ENCODE results near the gene DUSP19.

Gene DUSP19

DNA sequence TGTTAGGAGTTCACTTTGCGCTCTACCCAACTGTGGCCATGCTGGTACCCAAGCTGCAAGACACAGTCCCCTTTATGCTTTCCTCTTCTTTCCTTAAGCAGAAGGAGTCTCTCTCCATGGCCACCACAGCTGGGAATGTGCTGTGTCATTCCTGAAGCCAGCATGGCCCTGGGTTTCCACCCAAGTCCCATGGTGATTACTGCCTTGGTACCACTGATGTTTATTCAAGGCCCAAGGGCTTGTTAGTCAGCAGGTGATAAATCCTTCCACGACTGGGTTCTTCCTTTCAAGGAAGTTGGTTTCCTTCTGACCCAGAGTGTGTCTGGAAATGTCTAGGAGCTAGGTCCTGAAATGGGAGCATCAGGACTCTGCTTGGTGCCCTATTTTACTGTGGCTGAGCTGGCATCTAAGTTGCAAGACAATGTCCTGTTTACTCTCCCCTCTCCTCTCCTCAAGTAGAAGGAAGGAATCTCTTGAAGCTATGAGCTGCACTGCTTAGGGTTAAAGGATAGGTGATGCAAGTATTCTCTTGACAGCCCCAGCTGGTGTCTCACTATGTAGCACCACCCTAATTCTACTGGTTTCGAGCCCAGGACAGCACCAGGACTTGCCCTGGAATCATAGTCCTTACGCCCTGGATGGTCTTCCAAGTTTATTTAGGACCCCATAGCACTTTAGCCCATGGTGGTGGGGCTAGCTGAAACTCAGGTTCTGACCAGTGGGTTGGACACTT lies 27.0 kb downstream of the DUSP19 start:
- Histone ChIP-seq H3K9ac (ENCODE audit: insufficient read length) (no peak overlapping the region), H3K4me3 (no peak overlapping the region), H3K27ac (no peak overlapping the region), H3K9me3 (ENCODE audit: low read depth, low read length) (no peaks in the 10 kb centered on the region), H3K36me3 (ENCODE audit: insufficient read depth, low read length) (no peaks in the 10 kb centered on the region)
- DNase-seq (ENCODE audit: low read depth, low spot score) = no peak
- TF ChIP-seq EZH2 (IDR thresholded peaks at IDR 0.05) (no peak), FOXP2 (optimal IDR thresholded peaks at IDR 0.05; ENCODE audit: control extremely low read depth, extremely low read length, insufficient read depth) (no peak), POLR2AphosphoS5 (IDR thresholded peaks at IDR 0.05; ENCODE audit: borderline replicate concordance, low read depth, low read length) (no peak)

DNA sequence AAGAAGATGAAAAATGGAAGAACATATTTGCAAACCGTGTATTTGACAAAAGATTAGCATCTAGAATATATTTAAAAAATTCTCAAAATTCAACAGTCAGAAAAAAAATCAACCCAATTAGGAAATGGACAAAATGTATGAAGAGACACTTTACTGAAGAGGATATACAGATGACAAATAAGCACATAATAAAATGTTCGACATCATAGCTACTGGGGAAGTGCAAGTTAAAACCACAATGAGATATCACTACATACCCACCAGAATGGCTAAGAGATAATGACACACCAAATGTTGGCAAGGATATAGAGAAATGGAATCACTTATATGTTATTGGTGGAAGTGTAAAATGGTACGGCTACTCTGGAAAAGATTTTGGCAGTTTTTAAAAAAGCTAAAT lies 34.0 kb downstream of the DUSP19 start:
- Histone ChIP-seq H3K9me3 (ENCODE audit: low read depth, low read length) (no peaks in the 10 kb centered on the region), H3K9ac (ENCODE audit: insufficient read length) (no peak overlapping the region), H3K27ac (no peak overlapping the region), H3K4me3 (no peak overlapping the region), H3K36me3 (ENCODE audit: insufficient read depth, low read length) (no peaks in the 10 kb centered on the region)
- DNase-seq (ENCODE audit: low read depth, low spot score) = no peak
- TF ChIP-seq FOXP2 (optimal IDR thresholded peaks at IDR 0.05; ENCODE audit: control extremely low read depth, extremely low read length, insufficient read depth) = no peak
- no peak for TF ChIP-seq POLR2AphosphoS5 (IDR thresholded peaks at IDR 0.05; ENCODE audit: borderline replicate concordance, low read depth, low read length)
- TF ChIP-seq EZH2 (IDR thresholded peaks at IDR 0.05) = no peak

DNA sequence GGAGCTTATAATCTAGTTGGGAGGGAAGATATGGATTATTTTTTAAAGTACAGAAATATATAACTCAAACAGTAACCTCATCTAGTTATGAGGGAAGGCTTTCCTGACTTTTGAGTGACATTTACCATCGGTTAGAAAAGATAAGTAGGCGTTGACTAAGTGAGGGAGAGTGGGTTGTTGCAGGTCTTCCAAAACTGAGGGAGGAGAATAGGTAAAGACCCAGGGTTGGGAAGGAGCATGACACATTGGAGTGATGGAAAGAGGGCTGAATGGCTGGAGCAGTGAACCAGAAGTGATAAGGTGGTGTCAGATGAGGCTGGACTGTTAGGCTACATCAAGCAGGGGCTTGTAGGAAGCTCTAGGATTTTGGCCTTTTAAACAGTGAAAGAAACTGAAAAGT lies 35.1 kb downstream of the DUSP19 start:
- Histone ChIP-seq H3K4me3 (no peak overlapping the region), H3K9ac (ENCODE audit: insufficient read length) (no peak overlapping the region), H3K36me3 (ENCODE audit: insufficient read depth, low read length) (no peaks in the 10 kb centered on the region), H3K9me3 (ENCODE audit: low read depth, low read length) (no peaks in the 10 kb centered on the region), H3K27ac (no peak overlapping the region)
- no peak for TF ChIP-seq POLR2AphosphoS5 (IDR thresholded peaks at IDR 0.05; ENCODE audit: borderline replicate concordance, low read depth, low read length)
- TF ChIP-seq EZH2 (IDR thresholded peaks at IDR 0.05) = no peak
- no peak for TF ChIP-seq FOXP2 (optimal IDR thresholded peaks at IDR 0.05; ENCODE audit: control extremely low read depth, extremely low read length, insufficient read depth)
- DNase-seq (ENCODE audit: low read depth, low spot score) = no peak

GRCh38 chr2:183117226-183117625 lies 38.7 kb downstream of the DUSP19 start:
- no peak for DNase-seq (ENCODE audit: low read depth, low spot score)
- Histone ChIP-seq H3K9me3 (ENCODE audit: low read depth, low read length) (no peaks in the 10 kb centered on the region), H3K36me3 (ENCODE audit: insufficient read depth, low read length) (no peaks in the 10 kb centered on the region), H3K4me3 (no peak overlapping the region), H3K9ac (ENCODE audit: insufficient read length) (no peak overlapping the region), H3K27ac (no peak overlapping the region)
- TF ChIP-seq EZH2 (IDR thresholded peaks at IDR 0.05) = no peak
- no peak for TF ChIP-seq FOXP2 (optimal IDR thresholded peaks at IDR 0.05; ENCODE audit: control extremely low read depth, extremely low read length, insufficient read depth)
- no peak for TF ChIP-seq POLR2AphosphoS5 (IDR thresholded peaks at IDR 0.05; ENCODE audit: borderline replicate concordance, low read depth, low read length)

GRCh38 chr2:183123117-183123958 lies 44.8 kb downstream of the DUSP19 start:
- Histone ChIP-seq H3K4me3 (peak overlapping the region; percentile 95), H3K9ac (ENCODE audit: insufficient read length) (peak overlapping the region; percentile 84), H3K36me3 (ENCODE audit: insufficient read depth, low read length) (peaks cover 12% of the 10 kb centered on the region), H3K9me3 (ENCODE audit: low read depth, low read length) (no peaks in the 10 kb centered on the region), H3K27ac (peak overlapping the region; percentile 97; the same call in 1 of the 2 replicates)
- TF ChIP-seq EZH2 (IDR thresholded peaks at IDR 0.05) = no peak
- TF ChIP-seq FOXP2 (optimal IDR thresholded peaks at IDR 0.05; ENCODE audit: control extremely low read depth, extremely low read length, insufficient read depth) = no peak
- TF ChIP-seq POLR2AphosphoS5 (IDR thresholded peaks at IDR 0.05; ENCODE audit: borderline replicate concordance, low read depth, low read length) = no peak
- DNase-seq (ENCODE audit: low read depth, low spot score) = no peak

GRCh38 chr2:183123959-183124221 lies 45.3 kb downstream of the DUSP19 start:
- Histone ChIP-seq H3K36me3 (ENCODE audit: insufficient read depth, low read length) (peaks cover 17% of the 10 kb centered on the region), H3K27ac (peak overlapping the region; percentile 97; the same call in 1 of the 2 replicates)
- no peak for DNase-seq (ENCODE audit: low read depth, low spot score)

DNA sequence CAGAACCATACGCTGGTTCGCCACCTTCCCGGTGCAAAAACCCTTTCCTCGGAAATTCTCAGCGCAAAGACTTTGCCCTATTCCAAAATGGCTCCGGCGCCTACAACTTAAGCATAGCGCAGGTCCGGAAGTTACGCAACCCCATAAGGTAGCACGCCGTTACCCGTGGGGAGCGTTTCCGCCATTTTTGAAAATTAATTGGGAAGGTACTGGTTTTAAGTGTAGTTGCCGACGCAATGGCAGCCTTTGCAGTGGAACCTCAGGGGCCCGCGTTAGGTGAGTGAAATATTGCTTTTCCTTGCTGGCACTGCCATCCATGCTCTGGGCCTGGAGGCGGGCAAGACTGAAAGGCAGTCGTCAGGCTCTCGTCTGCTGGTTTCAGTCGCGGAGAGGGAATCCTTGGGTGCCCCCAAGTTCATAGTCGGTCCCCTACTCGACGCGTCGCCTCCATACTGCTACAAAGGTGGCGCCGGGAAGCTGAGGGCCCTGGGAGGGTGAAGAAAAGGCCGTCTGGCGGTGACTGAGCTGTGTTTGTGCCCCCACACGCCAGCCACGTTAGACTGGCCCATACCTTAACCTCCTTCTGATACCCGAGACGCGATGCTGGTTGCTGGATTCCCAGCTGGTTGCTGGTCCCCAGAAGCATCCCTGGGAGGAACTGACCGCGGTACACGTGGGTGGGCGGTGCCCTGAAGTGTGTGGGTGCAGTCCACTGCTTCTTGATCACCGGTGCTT lies 45.8 kb downstream of the DUSP19 start, which contains the start of gene NUP35:
Gene NUP35 (plus strand): TSS at position 222 of the 735 bp plus-strand sequence. CDS start 15 bp downstream, at position 237.
- Histone ChIP-seq H3K36me3 (ENCODE audit: insufficient read depth, low read length) (peaks cover 22% of the 10 kb centered on the region), H3K27ac (peak within 1 kb of the TSS; percentile 97), H3K9me3 (ENCODE audit: low read depth, low read length) (no peaks in the 10 kb centered on the region), H3K9ac (ENCODE audit: insufficient read length) (peak within 1 kb of the TSS; percentile 84), H3K4me3 (peak within 1 kb of the TSS; percentile 95)
- TF ChIP-seq FOXP2 (optimal IDR thresholded peaks at IDR 0.05; ENCODE audit: control extremely low read depth, extremely low read length, insufficient read depth) (no peak), POLR2AphosphoS5 (IDR thresholded peaks at IDR 0.05; ENCODE audit: borderline replicate concordance, low read depth, low read length) (peak; percentile 94)
- peak; percentile 95 for DNase-seq (ENCODE audit: low read depth, low spot score)

More at GRCh38 chr2:183123959-183124221, 45.3 kb downstream of the DUSP19 start:
- Histone ChIP-seq H3K9ac (ENCODE audit: insufficient read length) (peak overlapping the region; percentile 84), H3K9me3 (ENCODE audit: low read depth, low read length) (no peaks in the 10 kb centered on the region), H3K4me3 (peak overlapping the region; percentile 95)
- TF ChIP-seq EZH2 (IDR thresholded peaks at IDR 0.05) = no peak
- TF ChIP-seq POLR2AphosphoS5 (IDR thresholded peaks at IDR 0.05; ENCODE audit: borderline replicate concordance, low read depth, low read length) = no peak
- TF ChIP-seq FOXP2 (optimal IDR thresholded peaks at IDR 0.05; ENCODE audit: control extremely low read depth, extremely low read length, insufficient read depth) = no peak

DNA sequence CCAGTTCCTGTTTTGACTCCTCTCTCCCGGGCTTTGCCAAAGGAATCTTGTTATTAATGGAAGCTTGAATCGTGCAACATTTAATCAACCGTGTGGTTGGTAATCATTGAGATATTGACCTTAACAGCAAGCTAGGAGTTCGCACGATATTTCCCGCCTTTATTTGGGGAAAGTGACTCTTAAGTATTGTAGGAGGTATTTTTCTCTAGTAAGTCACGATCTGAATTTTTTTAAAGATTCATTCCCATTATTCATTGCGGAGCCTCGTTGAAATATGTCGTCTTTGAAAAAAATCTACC lies 46.4 kb downstream of the DUSP19 start:
- DNase-seq (ENCODE audit: low read depth, low spot score) = no peak
- H3K27ac ChIP-seq = peak overlapping the region; percentile 97
- H3K36me3 ChIP-seq (ENCODE audit: insufficient read depth, low read length) = peaks cover 27% of the 10 kb centered on the region
- H3K4me3 ChIP-seq = peak overlapping the region; percentile 95
- H3K9me3 ChIP-seq (ENCODE audit: low read depth, low read length) = no peaks in the 10 kb centered on the region
- H3K9ac ChIP-seq (ENCODE audit: insufficient read length) = peak overlapping the region; percentile 84
- TF ChIP-seq FOXP2 (optimal IDR thresholded peaks at IDR 0.05; ENCODE audit: control extremely low read depth, extremely low read length, insufficient read depth) = no peak
- TF ChIP-seq EZH2 (IDR thresholded peaks at IDR 0.05) = no peak
- TF ChIP-seq POLR2AphosphoS5 (IDR thresholded peaks at IDR 0.05; ENCODE audit: borderline replicate concordance, low read depth, low read length) = no peak
